Neural cell (in vitro differentiated cells): ENCODE measurements around the gene DCTD. TPM values are rescaled to one million over a fixed set of nuclear protein-coding genes. Genes with fewer than 3 reads are reported as not detected.

Experiments used
- H2AFZ ChIP-seq: fragments of 200-600, 300-800 bp; sonication (generic), shearing (Covaris generic); 2 replicates; pipeline ENCODE4 v1.6.0; 2014; ENCODE audit warnings: low read depth, mild to moderate bottlenecking, antibody characterized with exemption, low read length, moderate library complexity
- H3F3A ChIP-seq: fragments of 200-600 bp; shearing (Covaris generic); 2 replicates; pipeline ENCODE4 v1.6.1; 2016; ENCODE audit warnings: mild to moderate bottlenecking, moderate library complexity, mixed read lengths, antibody characterized with exemption, low read length; ENCODE audit not compliant: insufficient read depth, poor library complexity, severe bottlenecking
- H3K27ac ChIP-seq: fragments of 200-600, 300-800 bp; sonication (generic), shearing (Covaris generic); 2 replicates; pipeline ENCODE4 v1.5.1; 2014; ENCODE audit warnings: mild to moderate bottlenecking, low read length, moderate library complexity
- H3K27me3 ChIP-seq: fragments of 300-800, 200-600 bp; sonication (generic), shearing (Covaris generic); 2 replicates; pipeline ENCODE4 v1.6.0; 2014; ENCODE audit warnings: mild to moderate bottlenecking, low read depth, low read length, moderate library complexity; ENCODE audit not compliant: insufficient read depth
- H3K36me3 ChIP-seq: fragments of 300-800, 200-600 bp; sonication (generic), shearing (Covaris generic); 2 replicates; pipeline ENCODE4 v1.5.1; 2014; ENCODE audit warnings: mild to moderate bottlenecking, antibody characterized with exemption, low read length, moderate library complexity; ENCODE audit not compliant: insufficient read depth
- H3K4me2 ChIP-seq: fragments of 300-800, 200-600 bp; sonication (generic), shearing (Covaris generic); 2 replicates; pipeline ENCODE4 v1.6.0; 2014; ENCODE audit warnings: mild to moderate bottlenecking, low read length
- H3K4me3 ChIP-seq: fragments of 300-800, 200-600 bp; sonication (generic), shearing (Covaris generic); 2 replicates; pipeline ENCODE4 v1.5.1; 2014; ENCODE audit warnings: mild to moderate bottlenecking, low read length, moderate library complexity
- H3K79me2 ChIP-seq: fragments of 200-600 bp; shearing (Covaris generic); replicated peaks from 2 replicates; pipeline ENCODE4 v1.6.0; 2014; ENCODE audit warnings: mild to moderate bottlenecking, low read length, moderate library complexity; ENCODE audit not compliant: insufficient read depth
- H3K9ac ChIP-seq: fragments of 300-800, 200-600 bp; sonication (generic), shearing (Covaris generic); 2 replicates; pipeline ENCODE4 v1.6.1; 2016; ENCODE audit warnings: mild to moderate bottlenecking, low read length, mixed read lengths
- H3K9me2 ChIP-seq: fragments of 200-600 bp; shearing (Covaris generic); 2 replicates; pipeline ENCODE4 v1.6.1; 2016; ENCODE audit warnings: mild to moderate bottlenecking, low read length, mixed read lengths; ENCODE audit not compliant: insufficient read depth
- H3K9me3 ChIP-seq: fragments of 200-600, 300-800 bp; sonication (generic), shearing (Covaris generic); 2 replicates; pipeline ENCODE4 v1.6.1; 2016; ENCODE audit warnings: mild to moderate bottlenecking, mixed run types, low read length, moderate library complexity, mixed read lengths
- H4K20me1 ChIP-seq: fragments of 200-600 bp; shearing (Covaris generic); 2 replicates; pipeline ENCODE4 v1.6.1; 2016; ENCODE audit warnings: mild to moderate bottlenecking, mixed run types; ENCODE audit not compliant: insufficient read depth
- EP300 ChIP-seq: fragments of 450-650 bp; conservative IDR thresholded peaks from 2 replicates; pipeline ENCODE4 v1.6.1; 2014; ENCODE audit warnings: antibody characterized with exemption, mild to moderate bottlenecking, moderate library complexity; ENCODE audit not compliant: poor library complexity, severe bottlenecking
- EZH2 ChIP-seq: fragments of 200-600, 300-800 bp; shearing (Covaris generic), sonication (generic); IDR thresholded peaks from 2 replicates; pipeline ENCODE4 v1.6.1; 2014; ENCODE audit warnings: antibody characterized with exemption, low read length, borderline replicate concordance, mild to moderate bottlenecking; ENCODE audit not compliant: insufficient read depth, poor library complexity, severe bottlenecking
- MXI1 ChIP-seq: fragments of 450-650 bp; conservative IDR thresholded peaks from 2 replicates; pipeline ENCODE4 v1.6.1; 2014; ENCODE audit warnings: antibody characterized with exemption, mild to moderate bottlenecking; ENCODE audit not compliant: poor library complexity, severe bottlenecking
- POLR2AphosphoS5 ChIP-seq: IDR thresholded peaks from 2 replicates; pipeline ENCODE4 v1.6.1; 2012
- RAD21 ChIP-seq: fragments of 450-650 bp; conservative IDR thresholded peaks from 2 replicates; pipeline ENCODE4 v1.6.1; 2014; ENCODE audit warnings: antibody characterized with exemption, mild to moderate bottlenecking, moderate library complexity
- REST ChIP-seq: IDR thresholded peaks from 2 replicates; pipeline ENCODE4 v1.6.1; 2012; ENCODE audit warnings: borderline replicate concordance
- SMC3 ChIP-seq: fragments of 450-650 bp; conservative IDR thresholded peaks from 2 replicates; pipeline ENCODE4 v1.6.1; 2014; ENCODE audit warnings: antibody characterized with exemption, mild to moderate bottlenecking, moderate library complexity; ENCODE audit not compliant: poor library complexity
- TAF1 ChIP-seq: IDR thresholded peaks from 2 replicates; pipeline ENCODE4 v1.6.1; 2012; ENCODE audit warnings: low read depth
- polyA plus RNA-seq: library from polyadenylated mRNA; depleted of rRNA; stranded (reverse); fragments of >200 nt; gene quantifications from 2 replicates; pipeline ENCODE4 v1.2.3, GENCODE V29; 2014
- TF ChIP-seq, protein P1 (sequence below): fragments of 450-650 bp; IDR thresholded peaks from 2 replicates; pipeline ENCODE4 v1.5.1; 2014; ENCODE audit warnings: antibody characterized with exemption, mild to moderate bottlenecking, moderate library complexity; ENCODE audit not compliant: poor library complexity, severe bottlenecking

The DCTD gene
- polyA plus RNA-seq, 1 donor from 2014 or later, result 26.4 TPM

GRCh38 chr4:182874304-182874751 lies 42.9 kb downstream of the DCTD start:
- H4K20me1 ChIP-seq, result no peaks in the 10 kb centered on the region
- H3K9me2 ChIP-seq, result no peaks in the 10 kb centered on the region
- H3K27me3 ChIP-seq, result no peaks in the 10 kb centered on the region
- no peak overlapping the region for H3K4me2 ChIP-seq
- H3K79me2 ChIP-seq, result no peaks in the 10 kb centered on the region
- H3F3A ChIP-seq, result no peaks in the 10 kb centered on the region
- H3K36me3 ChIP-seq, result no peaks in the 10 kb centered on the region
- H3K27ac ChIP-seq, result no peak overlapping the region
- no peak overlapping the region for H2AFZ ChIP-seq
- no peak overlapping the region for H3K4me3 ChIP-seq
- H3K9ac ChIP-seq, result no peak overlapping the region
- H3K9me3 ChIP-seq, result no peaks in the 10 kb centered on the region
- TF ChIP-seq MXI1 (no peak), POLR2AphosphoS5 (peak; percentile 16), TAF1 (no peak), EZH2 (no peak), SMC3 (no peak)

DNA sequence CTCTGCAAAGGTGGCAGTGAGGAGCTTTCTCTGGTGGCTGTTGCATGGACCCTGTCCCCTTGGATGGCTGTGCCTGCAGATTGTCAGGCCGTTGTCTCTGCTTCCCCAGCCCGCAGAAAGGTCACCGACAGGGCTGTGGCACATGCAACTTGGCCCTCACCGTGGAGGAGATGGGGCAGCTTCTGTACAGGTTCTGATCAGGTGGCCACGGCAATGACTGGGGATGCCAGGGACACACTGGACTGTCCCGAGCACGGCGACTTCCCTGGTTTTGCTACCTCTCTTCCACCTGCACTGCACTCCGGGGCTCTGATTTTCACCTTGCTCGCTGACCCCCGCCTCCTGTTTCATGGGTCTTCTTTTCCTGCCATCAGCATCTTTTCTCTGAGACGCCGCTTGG lies 43.5 kb downstream of the DCTD start:
- Histone ChIP-seq H3K9ac (no peak overlapping the region), H2AFZ (no peak overlapping the region), H3K4me2 (no peak overlapping the region), H3K27me3 (no peaks in the 10 kb centered on the region), H3K79me2 (no peaks in the 10 kb centered on the region), H4K20me1 (no peaks in the 10 kb centered on the region), H3K27ac (no peak overlapping the region), H3K36me3 (no peaks in the 10 kb centered on the region), H3K9me3 (no peaks in the 10 kb centered on the region), H3K9me2 (no peaks in the 10 kb centered on the region), H3K4me3 (no peak overlapping the region), H3F3A (no peaks in the 10 kb centered on the region)
- TF ChIP-seq TAF1 (no peak), SMC3 (no peak), EP300 (no peak)
- TF ChIP-seq, protein P1, sequence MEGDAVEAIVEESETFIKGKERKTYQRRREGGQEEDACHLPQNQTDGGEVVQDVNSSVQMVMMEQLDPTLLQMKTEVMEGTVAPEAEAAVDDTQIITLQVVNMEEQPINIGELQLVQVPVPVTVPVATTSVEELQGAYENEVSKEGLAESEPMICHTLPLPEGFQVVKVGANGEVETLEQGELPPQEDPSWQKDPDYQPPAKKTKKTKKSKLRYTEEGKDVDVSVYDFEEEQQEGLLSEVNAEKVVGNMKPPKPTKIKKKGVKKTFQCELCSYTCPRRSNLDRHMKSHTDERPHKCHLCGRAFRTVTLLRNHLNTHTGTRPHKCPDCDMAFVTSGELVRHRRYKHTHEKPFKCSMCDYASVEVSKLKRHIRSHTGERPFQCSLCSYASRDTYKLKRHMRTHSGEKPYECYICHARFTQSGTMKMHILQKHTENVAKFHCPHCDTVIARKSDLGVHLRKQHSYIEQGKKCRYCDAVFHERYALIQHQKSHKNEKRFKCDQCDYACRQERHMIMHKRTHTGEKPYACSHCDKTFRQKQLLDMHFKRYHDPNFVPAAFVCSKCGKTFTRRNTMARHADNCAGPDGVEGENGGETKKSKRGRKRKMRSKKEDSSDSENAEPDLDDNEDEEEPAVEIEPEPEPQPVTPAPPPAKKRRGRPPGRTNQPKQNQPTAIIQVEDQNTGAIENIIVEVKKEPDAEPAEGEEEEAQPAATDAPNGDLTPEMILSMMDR, result no peak

- Histone ChIP-seq H4K20me1 (no peaks in the 10 kb centered on the region), H3K9ac (no peak overlapping the region), H2AFZ (no peak overlapping the region), H3K4me2 (no peak overlapping the region), H3K9me2 (no peaks in the 10 kb centered on the region), H3K4me3 (no peak overlapping the region), H3F3A (no peaks in the 10 kb centered on the region), H3K9me3 (no peaks in the 10 kb centered on the region), H3K36me3 (no peaks in the 10 kb centered on the region), H3K27me3 (no peaks in the 10 kb centered on the region), H3K79me2 (no peaks in the 10 kb centered on the region), H3K27ac (no peak overlapping the region)
- TF ChIP-seq RAD21 (no peak), EP300 (no peak), EZH2 (no peak), MXI1 (no peak), TAF1 (no peak), SMC3 (no peak), REST (no peak)
- TF ChIP-seq, protein P1, result no peak
Measured at GRCh38 chr4:182873289-182873688, 43.9 kb downstream of the DCTD start.
